GM18867 (cell line): Measurements from ENCODE around the gene DUSP28.

Experiments
- ATAC-seq: cut with Tn5 transposase; IDR thresholded peaks from one replicate; pipeline ENCODE4 v1.9.1; 2021; ENCODE audit warnings: mild to moderate bottlenecking, moderate library complexity; ENCODE audit not compliant: unreplicated experiment

Gene DUSP28

GRCh38 chr2:240584486-240585031, 24.4 kb downstream of the DUSP28 start:
- ATAC-seq: peak; percentile 61

- ATAC-seq: peak; percentile 25
Measured at GRCh38 chr2:240585101-240585500, 24.9 kb downstream of the DUSP28 start.

GRCh38 chr2:240585681-240586197, 25.6 kb downstream of the DUSP28 start:
- no peak for ATAC-seq

GRCh38 chr2:240586198-240586918, 26.2 kb downstream of the DUSP28 start, which contains the start of gene CAPN10:
TSS of gene CAPN10 (plus strand) at chr2:240586734. CDS start at chr2:240586912, 178 bp downstream.
- ATAC-seq: peak; percentile 58

GRCh38 chr2:240586919-240587800, 27.0 kb downstream of the DUSP28 start:
- peak; percentile 2 for ATAC-seq

GRCh38 chr2:240588006-240588655, 28.0 kb downstream of the DUSP28 start:
- ATAC-seq: no peak

GRCh38 chr2:240588669-240589068, 28.5 kb downstream of the DUSP28 start:
- ATAC-seq: no peak

- no peak for ATAC-seq
Measured at GRCh38 chr2:240589375-240589774, 29.2 kb downstream of the DUSP28 start.

GRCh38 chr2:240589850-240590525, 29.8 kb downstream of the DUSP28 start:
- no peak for ATAC-seq

GRCh38 chr2:240590681-240591111, 30.5 kb downstream of the DUSP28 start:
- no peak for ATAC-seq

GRCh38 chr2:240591226-240591625, 31.1 kb downstream of the DUSP28 start:
- ATAC-seq: no peak

- no peak for ATAC-seq
Measured at GRCh38 chr2:240591784-240592183, 31.6 kb downstream of the DUSP28 start.

- no peak for ATAC-seq
Measured at GRCh38 chr2:240593026-240593702, 33.0 kb downstream of the DUSP28 start.

GRCh38 chr2:240593703-240594451, 33.7 kb downstream of the DUSP28 start:
- ATAC-seq: no peak

- ATAC-seq: no peak
Measured at GRCh38 chr2:240594511-240595380, 34.6 kb downstream of the DUSP28 start.

- no peak for ATAC-seq
Measured at GRCh38 chr2:240595381-240596079, 35.4 kb downstream of the DUSP28 start.

- ATAC-seq: no peak
Measured at GRCh38 chr2:240596080-240596460, 35.9 kb downstream of the DUSP28 start.
